Keratinocyte (primary cell): Measurements from ENCODE around the gene CLDN6. TPM values are rescaled to one million over a fixed set of nuclear protein-coding genes. Genes with fewer than 3 reads are reported as not detected.

Experiments
- DNase-seq: peaks from one replicate; pipeline ENCODE4 v3.0.0-alpha.2; 2011; ENCODE audit warnings: low read depth, missing footprints, low spot score
- FAIRE-seq: peaks from 2 replicates; lab custom pipeline; 2011; peaks lifted over from hg19 to GRCh38; lab: Jason Lieb, UNC
- H2AFZ ChIP-seq: 2 replicates; pipeline ENCODE4 v1.6.0; 2012; ENCODE audit warnings: low read length, control low read depth, inconsistent platforms; ENCODE audit not compliant: control insufficient read depth
- H3K27ac ChIP-seq: 2 replicates; pipeline ENCODE4 v1.5.1; 2011; ENCODE audit warnings: low read length; ENCODE audit not compliant: control insufficient read depth, insufficient read depth
- H3K27me3 ChIP-seq: 3 replicates; pipeline ENCODE4 v1.6.0; 2011; ENCODE audit warnings: low read length; ENCODE audit not compliant: control insufficient read depth, insufficient read depth; ENCODE audit errors: extremely low read depth
- H3K36me3 ChIP-seq, 2 experiments: 2 replicates in 1 of 2; 3 replicates in 1 of 2; pipeline ENCODE4 v1.5.1; 2011; ENCODE audit warnings: low read length in 2 of 2, mild to moderate bottlenecking in 1 of 2; ENCODE audit not compliant: control insufficient read depth in 2 of 2, insufficient read depth in 2 of 2; ENCODE audit errors: extremely low read depth in 1 of 2
- H3K4me1 ChIP-seq: 3 replicates; pipeline ENCODE4 v1.5.1; 2011; ENCODE audit warnings: low read length; ENCODE audit not compliant: control insufficient read depth, insufficient read depth; ENCODE audit errors: extremely low read depth
- H3K4me2 ChIP-seq: 3 replicates; pipeline ENCODE4 v1.6.0; 2011; ENCODE audit warnings: low read depth, low read length; ENCODE audit not compliant: control insufficient read depth, insufficient read depth; ENCODE audit errors: extremely low read depth
- H3K4me3 ChIP-seq, 3 experiments: fragments of 200-600 bp in 1 of 3; sonication (generic) in 1 of 3; 2 replicates in 2 of 3; 3 replicates in 1 of 3; pipeline ENCODE4 v1.5.1; 2011 to 2016; ENCODE audit warnings: low read length in 3 of 3, mild to moderate bottlenecking in 3 of 3, control low read depth in 2 of 3, inconsistent platforms in 1 of 3, low read depth in 1 of 3, mixed read lengths in 1 of 3, mixed run types in 1 of 3, moderate library complexity in 1 of 3; ENCODE audit not compliant: control insufficient read depth in 2 of 3, insufficient read depth in 2 of 3; ENCODE audit errors: extremely low read depth in 1 of 3
- H3K79me2 ChIP-seq: 2 replicates; pipeline ENCODE4 v1.6.0; 2012; ENCODE audit warnings: low read length; ENCODE audit not compliant: control insufficient read depth, insufficient read depth
- H3K9ac ChIP-seq: 3 replicates; pipeline ENCODE4 v1.6.0; 2011; ENCODE audit warnings: low read length; ENCODE audit not compliant: control insufficient read depth, insufficient read depth; ENCODE audit errors: extremely low read depth
- H3K9me1 ChIP-seq: 3 replicates; pipeline ENCODE4 v1.6.0; 2011; ENCODE audit warnings: low read length; ENCODE audit not compliant: control insufficient read depth, insufficient read depth; ENCODE audit errors: extremely low read depth
- H3K9me3 ChIP-seq: 2 replicates; pipeline ENCODE4 v1.5.1; 2012; ENCODE audit warnings: low read depth, low read length; ENCODE audit not compliant: control insufficient read depth
- H4K20me1 ChIP-seq: 3 replicates; pipeline ENCODE4 v1.6.0; 2011; ENCODE audit warnings: low read length; ENCODE audit not compliant: control insufficient read depth, insufficient read depth; ENCODE audit errors: extremely low read depth
- CTCF ChIP-seq, 3 experiments: IDR thresholded peaks in 1 of 3; conservative IDR thresholded peaks in 1 of 3; optimal IDR thresholded peaks in 1 of 3; 2 replicates in 2 of 3; 3 replicates in 1 of 3; pipeline versions ENCODE3 to v1.5.1; 2011; ENCODE audit warnings: low read length in 3 of 3, mild to moderate bottlenecking in 3 of 3, moderate library complexity in 2 of 3, control low read depth in 1 of 3, inconsistent platforms in 1 of 3; ENCODE audit not compliant: insufficient read depth in 2 of 3; ENCODE audit errors: extremely low read depth in 1 of 3
- EZH2 ChIP-seq: IDR thresholded peaks from one replicate; pipeline ENCODE4 v1.6.1; 2012; ENCODE audit warnings: inconsistent platforms, mild to moderate bottlenecking, low read length, moderate library complexity
- dilution Hi-C: fragments of 300-500 bp; cut with MboI; formaldehyde crosslinking; loops from one replicate; pipeline ENCODE4 v1.7.0; 2020; ENCODE audit warnings: low sequenced_read_pairs; ENCODE audit not compliant: extremely low pct_ligation_motif_present
- polyA plus RNA-seq, 5 experiments: library from polyadenylated mRNA; depleted of rRNA in 3 of 5; stranded (reverse) in 3 of 5; stranded (forward) in 1 of 5; unstranded in 1 of 5; fragments of >200 nt; gene quantifications; 1 replicate in 1 of 5; 2 replicates in 3 of 5; 3 replicates in 1 of 5; pipeline versions ENCODE4 v1.2.1 to v1.2.3, GENCODE V29; 2011 to 2012; ENCODE audit warnings: missing spikeins in 2 of 5, low read depth in 1 of 5, low replicate concordance in 1 of 5

CLDN6 gene
- polyA plus RNA-seq, 1 donor (not counting 4 experiments of a cell fraction or from before 2014, with no cell fraction given) = not detected

- Histone ChIP-seq H3K9me3 (no peaks in the 10 kb centered on the region), H4K20me1 (no peaks in the 10 kb centered on the region), H3K36me3 (peaks cover 1 to 3% of the 10 kb centered on the region in 2 experiments), H3K4me1 (peaks cover 28% of the 10 kb centered on the region), H3K79me2 (peaks cover 17% of the 10 kb centered on the region), H3K4me2 (peak overlapping the region; percentile 86), H3K27ac (peak overlapping the region; percentile 89), H2AFZ (peak overlapping the region; percentile 42), H3K27me3 (no peaks in the 10 kb centered on the region), H3K9me1 (no peaks in the 10 kb centered on the region), H3K4me3 (peak overlapping the region; percentile 63 to 80 (median 80)), H3K9ac (peak overlapping the region; percentile 90)
- DNase-seq (no peak), FAIRE-seq (no peak)
- dilution Hi-C loops = no loop called here
- TF ChIP-seq EZH2 (no peak), CTCF (optimal IDR thresholded peaks at IDR 0.05 in 1 of 3, IDR thresholded peaks at IDR 0.05 in 1 of 3, conservative IDR thresholded peaks at IDR 0.05 in 1 of 3; ENCODE audit: extremely low read depth in 1 of 3, insufficient read depth in 2 of 3, low read length in 3 of 3) (no peak)
These were observed 38.2 kb downstream of the CLDN6 start for GRCh38 chr16:2979669-2980226.

- no peaks in the 10 kb centered on the region for H3K9me1 ChIP-seq
- dilution Hi-C loops = no loop called here
- no peaks in the 10 kb centered on the region for H3K9me3 ChIP-seq
- peaks cover 1 to 16% of the 10 kb centered on the region in 2 experiments for H3K36me3 ChIP-seq
- FAIRE-seq = no peak
- H3K27ac ChIP-seq = no peak overlapping the region
- no peak overlapping the region for H3K4me2 ChIP-seq
- TF ChIP-seq EZH2 (no peak), CTCF (optimal IDR thresholded peaks at IDR 0.05 in 1 of 3, IDR thresholded peaks at IDR 0.05 in 1 of 3, conservative IDR thresholded peaks at IDR 0.05 in 1 of 3; ENCODE audit: extremely low read depth in 1 of 3, insufficient read depth in 2 of 3, low read length in 3 of 3) (no peak)
- DNase-seq = no peak
- H3K79me2 ChIP-seq = peaks cover 17% of the 10 kb centered on the region
- no peak overlapping the region for H3K4me3 ChIP-seq
- peaks cover 24% of the 10 kb centered on the region for H3K4me1 ChIP-seq
- H3K27me3 ChIP-seq = no peaks in the 10 kb centered on the region
- no peak overlapping the region for H3K9ac ChIP-seq
- H2AFZ ChIP-seq = no peak overlapping the region
- no peaks in the 10 kb centered on the region for H4K20me1 ChIP-seq
These were observed 40.5 kb downstream of the CLDN6 start for GRCh38 chr16:2977440-2977839.
